NCI-H2196 (cell line): Measurements from ENCODE around the gene AATF.

ENCODE experiments used
- DNase-seq: peaks from one replicate; lab custom pipeline; 2025; ENCODE audit not compliant: unreplicated experiment; lab: John Stamatoyannopoulos, UW

The AATF gene

DNA sequence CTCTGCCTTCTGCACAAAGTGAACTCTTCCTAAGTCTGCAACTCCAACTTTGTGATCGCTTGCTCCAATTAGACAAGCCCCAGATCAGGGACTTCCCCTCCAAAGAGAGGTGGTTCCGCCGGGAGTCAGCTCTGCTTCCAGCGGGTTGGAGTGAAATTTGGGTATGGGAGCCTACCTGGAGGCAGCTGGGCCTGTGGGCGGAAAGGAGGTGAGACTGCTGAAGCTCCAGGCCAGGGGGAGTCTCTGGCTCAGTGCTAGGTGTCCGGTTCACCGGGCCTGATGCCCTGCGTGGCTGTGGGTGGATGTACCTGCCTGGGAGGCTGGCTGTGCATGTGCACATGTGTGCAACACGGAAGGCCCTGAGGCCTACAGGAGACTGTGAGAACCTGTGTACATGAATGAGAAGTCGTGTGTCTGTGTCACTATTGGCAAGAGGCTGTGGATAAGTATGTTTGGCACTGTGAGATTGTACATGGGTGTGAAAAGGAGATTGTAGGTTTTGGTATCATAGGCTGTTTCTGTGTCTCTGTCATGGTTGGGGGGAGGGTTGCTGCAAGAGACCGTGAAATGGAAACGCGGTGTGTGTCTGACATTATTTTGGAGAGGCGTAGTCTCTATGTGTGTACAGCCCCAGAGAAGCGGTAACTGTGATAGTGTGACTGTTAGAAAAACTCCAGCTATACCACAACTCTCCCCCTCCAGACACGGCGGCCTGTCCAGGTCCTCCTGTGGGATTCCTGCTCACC is 7.3 kb upstream of the AATF start:
- DNase-seq = no peak

DNA sequence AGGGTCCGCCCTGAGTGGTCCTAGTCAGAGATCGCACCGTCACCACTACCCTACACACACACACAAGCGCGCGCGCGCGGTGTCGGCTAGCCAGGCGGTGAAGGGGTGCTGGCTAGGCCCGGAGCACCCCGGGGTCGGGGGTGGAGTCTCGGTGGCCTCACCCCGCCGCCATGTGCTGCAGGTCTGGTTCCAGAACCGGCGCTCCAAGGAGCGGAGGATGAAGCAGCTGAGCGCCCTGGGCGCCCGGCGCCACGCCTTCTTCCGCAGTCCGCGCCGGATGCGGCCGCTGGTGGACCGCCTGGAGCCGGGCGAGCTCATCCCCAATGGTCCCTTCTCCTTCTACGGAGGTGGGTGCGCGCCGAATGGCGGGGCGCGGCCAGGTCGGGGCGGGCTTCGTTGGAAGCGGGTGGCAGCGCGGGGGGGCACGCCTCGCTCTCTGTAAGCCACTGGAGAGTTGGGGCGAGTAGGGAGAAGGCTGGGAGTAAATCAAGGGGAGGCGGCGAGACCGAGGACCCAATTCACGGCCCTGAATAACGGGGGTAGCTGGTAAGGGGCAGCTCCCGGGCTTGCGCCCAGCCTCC is 6.6 kb upstream of the AATF start:
- no peak for DNase-seq

DNA sequence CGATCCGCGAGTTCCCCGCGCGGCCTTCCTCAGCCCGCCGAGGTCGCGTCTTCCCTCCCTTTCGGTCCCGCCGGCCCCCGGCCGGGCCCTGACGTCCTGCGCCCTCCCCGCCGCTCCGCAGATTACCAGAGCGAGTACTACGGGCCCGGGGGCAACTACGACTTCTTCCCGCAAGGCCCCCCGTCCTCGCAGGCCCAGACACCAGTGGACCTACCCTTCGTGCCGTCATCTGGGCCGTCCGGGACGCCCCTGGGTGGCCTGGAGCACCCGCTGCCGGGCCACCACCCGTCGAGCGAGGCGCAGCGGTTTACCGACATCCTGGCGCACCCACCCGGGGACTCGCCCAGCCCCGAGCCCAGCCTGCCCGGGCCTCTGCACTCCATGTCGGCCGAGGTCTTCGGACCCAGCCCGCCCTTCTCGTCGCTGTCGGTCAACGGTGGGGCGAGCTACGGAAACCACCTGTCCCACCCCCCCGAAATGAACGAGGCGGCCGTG is 6.1 kb upstream of the AATF start:
- DNase-seq = no peak

DNA sequence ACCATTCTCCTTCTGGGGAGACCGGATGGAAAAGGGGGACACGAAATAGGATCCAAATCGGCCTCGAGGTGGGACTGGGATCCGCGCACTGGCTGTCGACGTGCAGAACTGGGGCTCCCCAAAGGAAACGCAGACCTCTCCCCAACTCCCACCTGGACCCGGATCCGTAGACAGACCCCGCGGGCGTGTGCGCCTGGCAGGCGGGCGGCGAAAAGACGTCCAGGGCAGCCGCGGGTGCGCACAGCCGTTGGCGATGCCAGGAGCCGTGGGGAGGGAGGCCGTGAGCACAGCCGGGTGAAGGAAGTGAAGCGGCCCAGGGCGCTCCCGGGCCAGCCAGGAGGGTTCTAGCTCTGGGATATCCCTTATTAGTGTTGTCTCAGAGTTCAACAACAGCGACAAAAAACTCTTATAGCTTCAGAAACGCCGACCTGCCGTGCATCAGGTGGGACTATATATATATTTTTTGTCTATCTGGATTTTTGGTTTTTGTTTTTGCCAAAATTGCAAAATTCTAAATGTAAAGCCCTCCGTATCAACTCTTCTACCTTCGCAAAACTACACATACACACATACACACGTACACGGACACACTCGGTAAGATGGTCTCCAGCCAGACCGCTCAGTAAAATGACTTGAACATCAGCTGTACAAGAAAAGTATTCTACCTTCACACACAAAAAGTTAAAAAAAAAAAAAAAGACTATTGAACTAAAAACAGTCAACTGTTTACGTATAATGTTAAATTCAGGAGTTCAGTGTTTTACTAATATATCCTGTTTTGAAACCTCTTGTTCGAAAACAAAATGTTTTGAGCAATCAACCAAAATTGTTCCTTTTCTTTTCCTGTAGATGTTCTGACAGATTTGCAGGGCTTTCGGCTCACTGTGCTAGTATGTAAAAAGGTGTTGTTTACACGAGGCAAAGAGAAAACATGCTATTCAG is 5.2 kb upstream of the AATF start:
- DNase-seq = no peak

DNA sequence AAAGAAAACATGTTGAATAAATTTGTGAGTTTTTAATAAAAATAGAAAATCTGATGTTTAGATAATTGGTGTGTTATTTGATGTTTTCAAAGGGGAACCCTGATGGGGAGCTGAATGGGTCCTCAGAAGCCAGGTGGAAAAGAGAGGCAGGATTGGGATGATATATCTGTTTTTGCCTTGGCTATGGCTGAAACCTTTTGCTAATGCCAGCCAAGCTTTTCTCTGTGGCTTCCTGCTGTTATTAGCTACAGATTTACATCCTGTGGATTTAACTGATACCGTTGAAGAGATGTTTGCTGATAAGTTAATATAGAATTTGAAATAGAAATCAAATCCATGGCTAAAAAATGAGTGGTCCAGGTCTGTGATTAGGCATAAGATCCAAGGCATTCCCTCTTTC is 4.2 kb upstream of the AATF start:
- DNase-seq = no peak

DNA sequence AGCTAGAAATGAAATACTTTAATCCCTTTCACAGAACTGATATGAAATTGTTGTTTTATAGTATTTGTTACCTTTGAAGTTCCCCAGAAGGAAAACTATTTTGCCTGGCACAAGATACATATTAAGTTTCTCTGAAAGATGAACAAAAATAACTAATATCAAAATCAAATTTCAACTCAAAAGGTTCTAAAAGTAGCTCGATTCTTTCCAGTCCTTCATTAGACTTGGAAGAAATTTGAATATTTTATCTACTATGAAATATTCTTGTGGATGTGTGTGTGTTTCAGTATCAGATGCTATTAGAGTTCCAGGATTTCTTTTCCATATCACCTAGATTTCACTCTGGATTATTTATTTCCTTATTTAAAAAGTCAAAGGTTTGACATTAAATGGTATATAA is 3.6 kb upstream of the AATF start:
- no peak for DNase-seq

DNA sequence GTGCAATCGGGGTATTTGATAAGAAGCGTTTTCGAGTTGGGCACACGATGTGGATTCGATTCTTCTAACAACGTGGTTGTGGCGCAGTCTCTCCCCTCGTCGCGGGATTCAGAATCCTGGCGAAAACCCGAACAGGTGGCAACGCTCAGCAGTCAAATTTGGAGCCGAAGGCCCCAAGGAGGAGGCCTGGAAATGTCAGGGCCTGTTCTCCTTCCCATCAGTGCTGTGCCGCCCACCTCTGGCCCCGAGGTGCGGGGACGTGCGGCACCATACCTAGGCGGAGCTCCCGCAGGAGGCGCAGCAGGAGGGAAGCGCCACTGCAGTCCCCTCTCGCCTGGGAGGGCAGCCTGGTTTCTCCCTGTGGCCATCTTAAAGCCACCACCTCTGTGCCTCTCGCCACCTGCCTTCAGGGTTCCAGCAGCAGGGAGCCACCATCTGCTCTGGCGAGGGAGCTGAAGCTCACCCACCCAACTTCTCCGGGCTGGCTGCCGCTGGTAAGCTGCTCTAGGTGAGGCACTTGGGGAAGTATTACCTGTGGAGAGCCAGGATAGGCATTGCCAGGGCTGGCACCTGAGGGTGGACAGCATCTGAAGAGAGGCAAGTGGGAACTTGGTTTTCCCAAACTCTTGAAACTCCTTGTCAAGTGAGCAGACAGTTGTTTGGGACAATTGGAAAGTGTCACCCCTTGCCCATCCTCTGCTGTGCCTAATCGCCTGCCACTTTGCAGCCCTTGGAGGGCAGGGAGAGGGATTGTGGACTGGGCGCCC is 2.6 kb upstream of the AATF start:
- no peak for DNase-seq

DNA sequence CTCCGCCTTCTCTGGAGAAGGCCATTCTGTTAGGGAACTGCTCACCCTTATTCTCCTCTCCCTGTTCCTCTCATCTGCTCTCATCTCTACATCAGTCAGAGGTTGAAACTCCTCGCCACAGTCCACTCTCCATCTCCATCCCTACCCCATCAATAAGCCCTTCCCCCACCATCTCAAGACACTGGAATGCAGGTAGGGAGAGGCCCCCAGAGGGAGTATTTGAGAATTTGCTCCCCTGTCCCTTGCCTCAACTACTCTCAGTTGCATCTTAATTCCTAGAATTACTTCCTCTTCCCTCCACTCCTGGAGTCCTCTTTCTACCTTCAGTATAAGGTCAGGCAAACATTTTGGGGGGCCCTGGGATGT is 2.0 kb upstream of the AATF start:
- no peak for DNase-seq

DNA sequence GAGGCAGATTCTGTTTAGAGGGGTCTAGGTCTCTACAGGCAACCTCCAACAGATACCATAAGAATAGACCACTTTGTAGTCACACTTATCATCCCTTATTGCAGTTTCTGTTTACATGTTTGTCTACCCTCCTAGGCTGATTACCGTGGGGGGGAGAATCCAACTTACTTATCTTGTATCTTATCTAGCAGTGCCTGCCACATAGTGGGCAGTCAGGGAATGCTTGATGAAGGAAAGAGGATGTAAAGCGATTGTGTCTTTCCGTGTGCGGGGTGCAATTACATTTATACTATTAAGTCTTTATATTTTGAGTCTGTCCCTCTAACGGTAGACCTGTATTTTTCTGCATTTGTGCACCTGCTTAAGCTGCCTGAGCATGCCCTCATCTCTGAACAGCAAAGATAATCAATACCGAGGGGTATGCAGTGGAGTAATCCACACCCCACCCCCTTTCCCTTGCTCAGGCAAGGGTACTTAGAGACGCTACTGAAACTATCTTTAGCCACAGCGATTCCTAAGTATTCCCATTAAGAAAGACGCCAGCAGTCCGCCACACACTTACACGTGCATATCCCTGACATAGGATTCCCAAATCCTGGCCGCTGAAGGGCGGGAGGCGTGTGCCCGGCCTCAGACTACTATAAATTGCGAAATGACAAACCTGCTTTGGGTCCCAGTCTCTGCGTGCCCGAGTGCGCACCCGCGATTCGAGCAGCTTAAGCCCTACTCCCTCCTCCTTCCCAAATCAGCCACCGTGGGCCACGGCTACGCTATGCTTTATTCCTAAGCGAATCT is 635 bp upstream of the AATF start:
- peak; percentile 59 for DNase-seq

DNA sequence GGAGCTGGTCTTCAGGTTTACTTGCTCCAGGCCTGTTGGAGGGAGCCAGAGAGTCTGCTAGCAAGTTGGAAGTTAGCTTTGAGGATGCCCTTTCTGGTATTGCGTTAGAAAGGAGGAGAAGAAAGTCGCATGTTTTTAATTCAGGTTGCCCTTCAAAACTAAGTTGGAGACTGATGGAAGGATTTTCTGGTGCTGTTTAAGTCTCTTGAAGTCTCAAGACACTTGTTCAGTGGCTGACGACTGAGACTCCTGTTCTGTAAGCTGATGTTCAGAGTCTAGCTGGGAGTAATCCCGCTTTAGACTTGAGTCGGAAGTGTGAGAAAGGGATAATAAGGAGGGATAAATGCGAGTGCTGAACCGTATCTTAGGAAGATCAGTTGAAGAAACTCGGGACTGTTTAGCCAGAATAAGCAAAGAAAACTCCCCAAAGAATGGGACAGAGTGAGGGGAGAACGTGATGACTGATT is 740 bp downstream of the AATF start:
- no peak for DNase-seq

DNA sequence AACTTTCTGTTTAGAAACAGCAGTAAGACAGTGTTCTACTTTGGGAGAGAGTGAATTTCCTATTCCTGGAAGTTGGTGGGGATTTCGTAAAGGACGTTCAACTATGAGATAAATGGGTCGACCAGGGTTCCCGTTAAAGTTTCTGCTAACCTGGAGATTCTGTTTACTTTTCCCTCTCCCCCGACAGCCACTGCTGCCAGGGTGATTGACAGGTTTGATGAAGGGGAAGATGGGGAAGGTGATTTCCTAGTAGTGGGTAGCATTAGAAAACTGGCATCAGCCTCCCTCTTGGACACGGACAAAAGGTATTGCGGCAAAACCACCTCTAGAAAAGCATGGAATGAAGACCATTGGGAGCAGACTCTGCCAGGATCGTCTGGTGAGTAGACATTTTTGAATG is 1.3 kb downstream of the AATF start:
- no peak for DNase-seq

DNA sequence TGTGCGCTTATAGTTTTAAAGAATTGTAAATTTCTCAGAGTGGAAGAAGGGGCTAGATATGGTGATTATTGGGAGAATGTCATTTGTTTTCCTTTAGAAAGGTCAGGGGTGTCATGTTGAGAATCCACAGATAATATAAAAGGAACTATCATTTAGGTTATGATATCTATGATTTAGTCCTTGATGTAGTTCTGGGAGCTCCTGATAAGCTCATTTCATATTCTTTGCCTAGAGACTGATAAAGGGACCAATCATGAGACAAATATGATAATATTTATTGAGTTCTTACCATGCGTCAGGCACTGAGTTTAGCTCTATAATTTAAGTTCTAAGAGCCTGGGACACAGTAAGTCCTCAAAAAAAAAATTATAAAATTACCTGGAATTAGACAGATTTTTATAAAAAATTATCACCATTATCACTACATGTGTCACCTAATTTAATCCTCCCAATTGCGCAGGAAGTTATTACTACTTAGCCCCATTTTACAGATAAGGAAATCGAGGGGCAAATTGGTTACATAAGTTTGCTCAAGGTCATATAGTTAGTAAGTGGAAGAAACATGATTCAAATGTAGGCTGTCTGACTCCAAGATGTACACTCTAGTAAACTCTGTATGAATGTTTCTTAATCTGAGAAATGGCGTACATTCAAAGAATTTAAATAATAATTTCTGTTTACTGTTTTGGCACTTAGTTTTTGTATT is 2.5 kb downstream of the AATF start:
- no peak for DNase-seq

DNA sequence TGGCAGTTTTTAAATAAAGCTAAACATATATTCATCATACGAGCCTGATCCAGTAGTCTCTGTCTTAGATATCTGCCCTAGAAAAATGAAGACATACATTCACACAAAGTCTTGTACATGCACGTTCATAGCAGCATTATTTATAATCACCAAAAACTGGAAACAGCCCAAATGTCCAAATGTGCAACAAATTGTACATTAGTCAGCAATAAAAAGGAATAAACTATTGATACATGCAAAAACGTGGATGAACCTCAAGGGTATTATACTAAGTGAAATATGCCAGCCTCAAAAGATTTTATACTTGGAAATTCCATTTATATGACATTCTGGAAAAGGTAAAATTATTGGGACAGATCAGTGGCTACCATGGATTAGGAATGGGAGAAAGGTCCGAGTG is 22.8 kb downstream of the AATF start:
- no peak for DNase-seq

DNA sequence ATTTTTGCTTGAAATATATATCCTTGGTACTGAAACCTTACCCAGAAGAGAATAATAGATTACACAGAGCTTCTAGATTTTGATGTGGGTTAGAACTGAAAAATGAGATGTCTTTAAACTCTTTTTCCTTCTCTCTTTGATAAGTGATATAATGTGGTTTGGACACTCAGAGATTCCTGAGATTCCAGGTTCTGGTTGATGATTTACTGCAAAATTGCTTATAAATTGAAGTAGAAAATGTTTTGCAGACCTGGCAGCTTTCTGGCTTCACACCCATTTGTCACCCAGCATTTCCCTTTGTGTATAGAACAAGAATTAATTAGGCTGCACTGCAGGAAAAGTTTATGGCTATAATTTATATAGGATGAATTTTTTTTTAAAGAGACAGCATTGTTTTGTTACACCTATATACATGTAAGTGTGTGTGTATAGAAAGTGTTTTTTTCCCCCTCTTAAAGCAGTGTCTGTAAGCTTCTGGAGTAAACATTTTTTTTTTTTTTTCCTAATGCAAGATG is 23.5 kb downstream of the AATF start:
- no peak for DNase-seq

DNA sequence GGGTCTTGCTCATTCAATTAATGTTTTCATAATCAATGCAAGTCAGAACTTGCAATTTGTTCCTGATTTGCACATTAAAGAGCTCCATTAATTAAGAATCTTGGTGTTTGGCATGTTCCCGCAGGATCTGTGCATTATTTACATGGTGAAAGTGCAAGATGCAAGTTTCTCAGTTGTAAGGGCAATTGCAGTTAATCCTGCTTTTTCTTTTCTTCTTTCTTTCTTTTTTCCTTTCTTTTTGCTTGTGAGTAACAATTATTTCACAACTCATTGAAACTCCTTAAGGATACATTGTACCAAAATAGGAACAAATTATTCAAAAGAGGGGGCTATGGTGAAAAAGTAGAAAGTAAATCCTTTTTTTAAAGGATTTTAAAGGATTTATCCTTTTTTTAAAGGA is 24.2 kb downstream of the AATF start:
- DNase-seq = no peak

DNA sequence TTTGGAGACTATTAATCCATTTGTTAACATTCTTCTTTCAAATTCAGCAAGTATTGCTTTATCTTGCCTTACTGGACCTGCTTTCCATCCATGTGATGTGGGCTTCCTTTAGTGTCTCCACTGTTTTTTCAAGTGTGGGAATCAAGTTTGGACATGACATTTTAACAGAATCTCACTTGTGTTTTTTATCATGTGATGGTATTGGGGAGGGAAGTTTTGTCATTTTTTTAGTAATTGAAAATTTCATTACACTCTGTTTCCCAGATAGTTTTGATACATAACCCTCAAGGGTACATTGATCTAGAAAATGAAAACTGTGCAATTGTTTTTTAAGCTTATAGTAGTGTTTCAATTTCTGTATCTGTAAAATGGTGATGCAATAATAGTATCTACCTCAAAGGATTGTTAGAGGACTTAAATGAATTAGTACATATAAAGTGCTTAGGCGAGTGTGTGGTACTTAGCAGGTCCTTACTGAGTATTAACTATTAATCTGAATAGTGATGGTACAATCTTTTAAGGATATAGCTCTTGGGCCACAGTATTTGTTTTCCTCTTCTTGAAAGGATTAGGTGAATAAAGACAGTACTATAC is 27.3 kb downstream of the AATF start:
- no peak for DNase-seq

DNA sequence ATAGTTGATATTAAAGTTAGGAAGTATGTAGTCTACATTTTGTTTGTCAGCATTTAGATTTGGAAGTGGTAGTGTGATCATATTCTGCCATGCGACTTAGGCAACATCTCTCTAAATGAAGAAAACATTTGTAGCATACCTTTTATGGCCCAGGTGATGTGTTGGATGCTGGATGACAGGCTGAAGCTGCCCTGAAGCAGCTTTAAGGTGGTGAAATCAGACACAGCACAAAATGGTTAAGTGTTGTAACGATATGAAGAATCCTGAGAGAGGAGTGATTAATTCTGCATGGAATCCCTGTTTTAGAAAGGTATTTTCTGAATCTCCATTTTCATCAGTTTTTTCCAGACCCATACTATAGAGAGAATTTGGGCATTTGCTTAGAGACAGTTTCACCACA is 28.3 kb downstream of the AATF start:
- DNase-seq = no peak

DNA sequence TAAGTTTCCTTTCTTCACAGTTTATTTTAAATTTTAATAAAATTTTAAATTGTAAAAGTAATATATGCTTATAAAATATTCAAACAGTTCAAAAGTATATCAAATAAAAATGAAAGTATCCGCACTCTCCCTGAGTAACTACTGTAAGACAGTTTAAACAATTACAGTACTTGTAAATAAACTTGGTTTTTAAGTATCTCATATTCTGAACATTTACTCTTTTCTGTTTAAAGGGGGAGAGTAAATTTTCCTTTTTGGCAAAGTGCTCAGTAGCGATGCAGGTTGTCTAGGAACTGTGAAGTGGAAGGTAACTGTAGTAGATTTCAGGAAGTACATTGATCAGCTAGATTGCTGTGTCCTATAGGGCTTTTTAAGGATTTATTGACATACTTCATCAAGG is 28.8 kb downstream of the AATF start:
- DNase-seq = no peak
